Measurements from ENCODE around the gene ZBED4.

GRCh38 chr22:49867303-49868265 is 13.9 kb downstream of the ZBED4 start:
- TF ChIP-seq, protein P1, sequence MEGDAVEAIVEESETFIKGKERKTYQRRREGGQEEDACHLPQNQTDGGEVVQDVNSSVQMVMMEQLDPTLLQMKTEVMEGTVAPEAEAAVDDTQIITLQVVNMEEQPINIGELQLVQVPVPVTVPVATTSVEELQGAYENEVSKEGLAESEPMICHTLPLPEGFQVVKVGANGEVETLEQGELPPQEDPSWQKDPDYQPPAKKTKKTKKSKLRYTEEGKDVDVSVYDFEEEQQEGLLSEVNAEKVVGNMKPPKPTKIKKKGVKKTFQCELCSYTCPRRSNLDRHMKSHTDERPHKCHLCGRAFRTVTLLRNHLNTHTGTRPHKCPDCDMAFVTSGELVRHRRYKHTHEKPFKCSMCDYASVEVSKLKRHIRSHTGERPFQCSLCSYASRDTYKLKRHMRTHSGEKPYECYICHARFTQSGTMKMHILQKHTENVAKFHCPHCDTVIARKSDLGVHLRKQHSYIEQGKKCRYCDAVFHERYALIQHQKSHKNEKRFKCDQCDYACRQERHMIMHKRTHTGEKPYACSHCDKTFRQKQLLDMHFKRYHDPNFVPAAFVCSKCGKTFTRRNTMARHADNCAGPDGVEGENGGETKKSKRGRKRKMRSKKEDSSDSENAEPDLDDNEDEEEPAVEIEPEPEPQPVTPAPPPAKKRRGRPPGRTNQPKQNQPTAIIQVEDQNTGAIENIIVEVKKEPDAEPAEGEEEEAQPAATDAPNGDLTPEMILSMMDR (IDR thresholded peaks at IDR 0.05; ENCODE audit: low read depth, low read length, poor library complexity, severe bottlenecking), result no peak
- TF ChIP-seq EZH2phosphoT487 (IDR thresholded peaks at IDR 0.05; ENCODE audit: borderline replicate concordance, low read length), result no peak
